Fibroblast of the aortic adventitia (primary cell): ENCODE measurements around the gene ERG. TPM values are rescaled to one million over a fixed set of nuclear protein-coding genes. Genes with fewer than 3 reads are reported as not detected.

Experiments used
- DNase-seq: peaks from one replicate; pipeline ENCODE4 v3.0.0-alpha.2; 2010; ENCODE audit warnings: low read depth
- H3K4me3 ChIP-seq: 2 replicates; pipeline ENCODE4 v1.5.1; 2011; ENCODE audit warnings: low read depth, mild to moderate bottlenecking, control low read depth, low read length, moderate library complexity
- total RNA-seq: library from RNA; depleted of rRNA; stranded (reverse); fragments of >200 nt; gene quantifications from 2 replicates; pipeline ENCODE4 v1.2.3, GENCODE V29; 2012; ENCODE audit warnings: low replicate concordance
- TF ChIP-seq, protein P1 (sequence below): IDR thresholded peaks from 2 replicates; pipeline ENCODE4 v1.5.1; 2011; ENCODE audit warnings: mild to moderate bottlenecking, low read length, control low read depth, inconsistent platforms; ENCODE audit not compliant: insufficient read depth

The ERG gene
- total RNA-seq, 1 donor, result 9.9 TPM

DNA sequence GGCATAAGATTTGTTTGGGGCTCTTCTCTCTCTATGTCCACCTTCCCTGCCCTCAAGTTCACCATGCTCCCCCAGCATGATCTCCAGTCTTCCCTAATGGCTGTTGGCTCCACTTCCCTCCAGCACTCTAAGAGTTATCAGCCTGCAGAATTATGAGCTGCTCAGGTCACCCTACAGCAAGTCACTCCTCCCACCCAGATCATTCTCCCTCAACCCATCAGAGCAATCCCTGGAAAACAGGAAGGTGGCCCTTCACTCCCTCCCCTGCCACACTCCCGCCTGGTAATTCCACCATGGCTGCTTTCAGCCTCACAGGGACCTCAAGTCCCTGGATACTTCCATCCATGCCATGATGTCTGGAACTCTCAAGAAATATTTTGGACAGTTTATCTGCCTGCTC lies 137.0 kb downstream of the ERG start:
- no peak for DNase-seq

DNA sequence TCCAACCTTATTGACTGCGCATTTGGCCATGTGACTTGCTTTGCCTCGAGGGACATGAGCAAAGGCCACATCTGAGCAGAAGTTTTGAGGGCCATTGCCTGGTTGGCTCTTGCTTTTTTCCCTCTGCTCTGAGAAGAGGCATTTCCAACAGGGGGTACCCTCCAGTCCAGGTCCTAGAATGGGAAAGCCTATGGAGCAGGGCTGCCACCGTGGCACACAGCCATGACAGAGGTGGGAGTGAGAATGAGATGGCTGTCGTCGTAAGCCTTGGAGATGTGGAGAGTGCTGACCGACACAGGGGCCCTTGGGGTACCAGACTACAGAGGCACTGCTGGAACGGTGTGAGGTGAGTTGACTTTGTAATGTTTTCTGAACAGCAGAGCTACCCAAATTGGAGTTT lies 138.4 kb downstream of the ERG start:
- no peak for DNase-seq
- no peak overlapping the region for H3K4me3 ChIP-seq
- TF ChIP-seq, protein P1, sequence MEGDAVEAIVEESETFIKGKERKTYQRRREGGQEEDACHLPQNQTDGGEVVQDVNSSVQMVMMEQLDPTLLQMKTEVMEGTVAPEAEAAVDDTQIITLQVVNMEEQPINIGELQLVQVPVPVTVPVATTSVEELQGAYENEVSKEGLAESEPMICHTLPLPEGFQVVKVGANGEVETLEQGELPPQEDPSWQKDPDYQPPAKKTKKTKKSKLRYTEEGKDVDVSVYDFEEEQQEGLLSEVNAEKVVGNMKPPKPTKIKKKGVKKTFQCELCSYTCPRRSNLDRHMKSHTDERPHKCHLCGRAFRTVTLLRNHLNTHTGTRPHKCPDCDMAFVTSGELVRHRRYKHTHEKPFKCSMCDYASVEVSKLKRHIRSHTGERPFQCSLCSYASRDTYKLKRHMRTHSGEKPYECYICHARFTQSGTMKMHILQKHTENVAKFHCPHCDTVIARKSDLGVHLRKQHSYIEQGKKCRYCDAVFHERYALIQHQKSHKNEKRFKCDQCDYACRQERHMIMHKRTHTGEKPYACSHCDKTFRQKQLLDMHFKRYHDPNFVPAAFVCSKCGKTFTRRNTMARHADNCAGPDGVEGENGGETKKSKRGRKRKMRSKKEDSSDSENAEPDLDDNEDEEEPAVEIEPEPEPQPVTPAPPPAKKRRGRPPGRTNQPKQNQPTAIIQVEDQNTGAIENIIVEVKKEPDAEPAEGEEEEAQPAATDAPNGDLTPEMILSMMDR, result no peak

More for the DNA sequence above, 137.0 kb downstream of the ERG start:
- H3K4me3 ChIP-seq, result no peak overlapping the region
- TF ChIP-seq, protein P1, result no peak

DNA sequence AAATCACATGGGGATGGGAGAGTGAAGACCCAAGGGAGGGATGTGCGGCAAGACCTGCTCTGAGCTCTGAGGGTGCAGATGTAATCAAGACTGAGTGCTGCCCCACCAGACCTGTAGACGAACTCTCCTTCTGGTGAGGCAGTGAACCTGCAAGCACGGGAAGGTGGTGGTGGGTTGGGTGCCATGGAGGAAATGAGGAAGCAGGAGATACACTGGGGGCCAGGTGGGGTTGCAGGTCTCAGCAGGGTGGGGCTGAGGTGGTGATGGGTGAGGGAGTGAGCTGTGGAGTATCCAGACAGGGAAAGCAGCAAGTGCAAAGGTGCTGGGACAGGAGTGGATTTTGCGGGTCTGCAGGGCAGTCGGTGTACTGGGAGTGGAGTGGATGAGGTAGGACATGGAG lies 139.2 kb downstream of the ERG start:
- DNase-seq, result no peak
- TF ChIP-seq, protein P1, result no peak
- no peak overlapping the region for H3K4me3 ChIP-seq

DNA sequence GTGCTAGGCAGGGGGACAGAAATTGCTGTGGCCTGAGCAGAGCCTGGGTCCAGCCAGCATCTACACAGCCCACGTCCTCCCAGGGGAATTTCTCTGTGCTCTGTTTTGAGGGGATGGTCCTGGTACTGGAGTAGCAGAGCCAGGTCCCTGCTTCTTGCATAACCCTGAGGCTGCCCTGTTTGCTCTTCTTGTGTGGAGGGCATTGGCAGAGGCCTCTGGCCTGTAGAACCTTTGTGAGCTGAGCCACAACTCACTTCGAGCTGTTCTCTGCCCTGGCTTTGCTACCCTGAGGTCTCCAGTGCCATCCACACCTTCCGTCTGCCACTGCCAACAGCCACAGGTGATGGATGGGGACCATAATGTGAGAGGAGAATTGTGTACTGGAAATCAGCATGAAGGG lies 139.6 kb downstream of the ERG start:
- H3K4me3 ChIP-seq, result no peak overlapping the region
- DNase-seq, result no peak
- TF ChIP-seq, protein P1, result no peak

DNA sequence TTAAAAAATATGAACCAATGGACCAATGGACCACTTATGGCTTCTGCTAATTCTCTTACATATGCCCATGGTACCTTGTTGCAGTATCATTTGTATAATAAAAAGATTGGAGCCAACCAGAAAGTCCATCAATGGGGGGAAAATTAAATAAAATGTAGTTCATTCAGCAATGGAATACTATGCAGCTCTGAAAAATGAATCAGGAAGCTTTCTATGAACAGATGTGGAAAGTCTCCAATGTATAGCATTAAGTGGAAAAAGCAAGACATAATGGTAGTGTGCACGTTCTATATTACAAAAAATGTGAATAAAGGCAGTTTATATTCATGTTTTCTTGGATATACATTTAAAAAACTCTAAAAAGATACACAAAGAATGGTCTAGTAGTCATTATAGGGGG lies 140.2 kb downstream of the ERG start:
- no peak for DNase-seq
- TF ChIP-seq, protein P1, result no peak
- no peak overlapping the region for H3K4me3 ChIP-seq

DNA sequence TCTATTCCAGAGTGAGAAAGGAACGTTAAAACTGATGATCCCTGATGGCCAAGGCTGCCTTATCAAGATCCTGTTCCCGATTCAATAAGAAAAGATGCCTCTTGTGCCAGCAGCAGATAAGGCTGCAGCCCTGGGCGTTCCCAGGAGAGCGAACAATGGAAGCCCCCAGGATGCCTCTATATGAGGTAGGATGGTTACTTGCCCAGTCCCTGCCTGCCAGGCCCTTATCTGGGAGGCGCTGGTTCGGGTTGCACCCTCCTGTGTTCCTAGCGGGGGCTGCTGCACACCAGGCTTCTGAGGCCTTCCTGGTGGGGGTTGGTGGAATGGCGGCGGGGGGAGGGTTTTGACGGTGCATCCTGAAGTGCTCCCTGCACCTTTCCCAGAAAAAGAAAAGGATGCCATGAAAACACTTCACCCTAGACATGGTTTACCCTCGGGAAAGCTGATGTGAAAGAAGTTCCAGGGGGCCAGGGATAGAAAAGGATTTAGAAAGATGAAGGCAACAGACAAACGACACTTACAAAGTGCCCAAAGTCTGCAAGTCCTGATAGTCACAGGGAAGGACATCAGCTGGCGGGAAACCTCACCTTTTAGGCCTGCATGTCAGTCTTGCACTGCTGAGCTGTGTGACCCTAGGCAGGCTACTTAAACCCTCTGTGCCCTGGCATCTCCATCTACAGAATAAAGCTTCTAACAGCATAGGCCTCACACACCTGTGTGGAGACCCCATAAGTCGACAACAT lies 141.2 kb downstream of the ERG start:
- TF ChIP-seq, protein P1, result no peak
- DNase-seq, result no peak
- no peak overlapping the region for H3K4me3 ChIP-seq
